Aorta (tissue), 5 donors: Measurements from ENCODE around the gene GARIN5A. TPM values are rescaled to one million over a fixed set of nuclear protein-coding genes. Genes with fewer than 3 reads are reported as not detected.

Source experiments
- ATAC-seq: fragments of 200-7000 bp; cut with Tn5 transposase; one replicate; pipeline ENCODE4 v1.9.1; 2022; ENCODE audit warnings: moderate library complexity; ENCODE audit not compliant: low FRiP score
- DNase-seq, 2 donors: peaks; one replicate each; pipeline ENCODE4 v3.0.0-alpha.2; 2020
- H3K27ac ChIP-seq, 2 donors: one replicate each; pipeline ENCODE4 v1.5.1; 2013; ENCODE audit warnings: low read length in 2 of 2, mild to moderate bottlenecking in 2 of 2, moderate library complexity in 2 of 2, control low read depth in 1 of 2, inconsistent platforms in 1 of 2, low read depth in 1 of 2
- H3K27me3 ChIP-seq, 2 donors: one replicate each; pipeline ENCODE4 v1.6.1; 2013; ENCODE audit warnings: control low read depth in 1 of 2, low read length in 1 of 2, mild to moderate bottlenecking in 1 of 2, moderate library complexity in 1 of 2; ENCODE audit not compliant: insufficient read depth in 2 of 2, control insufficient read depth in 1 of 2
- H3K36me3 ChIP-seq, 2 donors: one replicate each; pipeline ENCODE4 v1.6.1; 2013; ENCODE audit warnings: control low read depth in 1 of 2, low read length in 1 of 2, mild to moderate bottlenecking in 1 of 2; ENCODE audit not compliant: insufficient read depth in 2 of 2, control insufficient read depth in 1 of 2
- H3K4me1 ChIP-seq, 2 donors: one replicate each; pipeline ENCODE4 v1.6.1; 2013; ENCODE audit warnings: low read length in 2 of 2, control low read depth in 1 of 2, mild to moderate bottlenecking in 1 of 2, moderate library complexity in 1 of 2; ENCODE audit not compliant: insufficient read depth in 2 of 2, control insufficient read depth in 1 of 2
- H3K4me3 ChIP-seq, 2 donors: one replicate each; pipeline ENCODE4 v1.5.1; 2013; ENCODE audit warnings: low read length in 2 of 2, control low read depth in 1 of 2, mild to moderate bottlenecking in 1 of 2
- H3K9me3 ChIP-seq: one replicate; pipeline ENCODE4 v1.6.1; 2013; ENCODE audit warnings: mild to moderate bottlenecking, low read length; ENCODE audit not compliant: control insufficient read depth
- WGBS, 2 donors: extraction: QIAGEN DNeasy Blood & Tissue Kit; methylation state at CpG; one replicate each; pipeline ENCODE4 v1.1.7; 2013; 5-methylcytosine and 5-hydroxymethylcytosine counted together
- intact Hi-C, 2 donors: fragments of 100-400 bp; cut with DNase I; formaldehyde crosslinking; loops; one replicate each; pipeline versions ENCODE4 v1.14.2 to v1.15.0; 2022
- polyA plus RNA-seq, 2 donors: library from polyadenylated mRNA; stranded (reverse); fragments of 200-250 nt; gene quantifications; one replicate each; pipeline ENCODE4 v1.2.3, GENCODE V29; 2013
- total RNA-seq, 2 donors: library from RNA; stranded (reverse); fragmentation: NEBNext Ultra II Directional; extraction: Animal tissue kit (Norgen Biotek cat#: 25700); gene quantifications; one replicate each; pipeline ENCODE4 v1.2.1, GENCODE V29; 2021
- donor health status: healthy with polysubstance abuse.
- donor health status: Bipolar disorder and iron deficiency.
- donor health status: DM: no; HTN: no; CAD: no.
- donor health status: DM: no; HTN: no; CAD: no.
- donor health status: DM: yes; HTN: yes; CAD: no.

The GARIN5A gene
- total and polyA plus RNA-seq, 4 donors: not detected

GRCh38 chr19:50515168-50515561 is 38.5 kb upstream of the GARIN5A start:
- DNase-seq (peak in 1 of 2 donors; percentile 72), ATAC-seq (no peak)
- Histone ChIP-seq H3K4me1 (no peaks in the 10 kb centered on the region), H3K27ac (no peak overlapping the region), H3K27me3 (no peaks in the 10 kb centered on the region), H3K9me3 (no peaks in the 10 kb centered on the region), H3K36me3 (no peaks in the 10 kb centered on the region), H3K4me3 (no peak overlapping the region)
- 64 to 68% methylated on average over 10 to 11 of the region's 11 CpGs for WGBS, 2 donors
- intact Hi-C loops: no loop called here

GRCh38 chr19:50514346-50515167 is 37.9 kb upstream of the GARIN5A start:
- H3K36me3 ChIP-seq: no peaks in the 10 kb centered on the region
- H3K4me1 ChIP-seq: no peaks in the 10 kb centered on the region
- H3K4me3 ChIP-seq: no peak overlapping the region
- no peak overlapping the region for H3K27ac ChIP-seq
- no peaks in the 10 kb centered on the region for H3K9me3 ChIP-seq
- intact Hi-C loops: no loop called here
- peak in 1 of 2 donors; percentile 65 for DNase-seq
- 27 to 29% methylated on average over 34 to 38 of the region's 38 CpGs for WGBS, 2 donors
- H3K27me3 ChIP-seq: no peaks in the 10 kb centered on the region
- no peak for ATAC-seq

- intact Hi-C loops: loop anchor here in 1 of 2 donors (2.0 kb wide), 1 partner anchor 37 kb away; the partner anchor contains the start of genes EMC10 and GARIN5A
- Histone ChIP-seq H3K27ac (no peak within 1 kb of the TSS), H3K36me3 (no peaks in the 10 kb centered on the region), H3K4me3 (no peak within 1 kb of the TSS), H3K4me1 (no peaks in the 10 kb centered on the region), H3K9me3 (no peaks in the 10 kb centered on the region), H3K27me3 (no peaks in the 10 kb centered on the region)
- ATAC-seq (no peak), DNase-seq (no peak)
- WGBS, 2 donors: 52% methylated on average over 22 of the region's 22 CpGs
These were observed 37.2 kb upstream of the GARIN5A start, which contains the start of gene ASPDH for GRCh38 chr19:50513746-50514345. Gene ASPDH (minus strand): TSS chr19:50513913. CDS start chr19:50513823, 90 bp downstream.

- DNase-seq: peak in 1 of 2 donors; percentile 30
- H3K27me3 ChIP-seq: no peaks in the 10 kb centered on the region
- H3K4me3 ChIP-seq: no peak overlapping the region
- no peak overlapping the region for H3K27ac ChIP-seq
- ATAC-seq: no peak
- WGBS, 2 donors: 43 to 47% methylated on average over 11 to 12 of the region's 12 CpGs
- H3K36me3 ChIP-seq: no peaks in the 10 kb centered on the region
- intact Hi-C loops: loop anchor here in 1 of 2 donors (2.0 kb wide), 1 partner anchor 36 kb away; the partner anchor contains the start of genes EMC10 and GARIN5A
- H3K9me3 ChIP-seq: no peaks in the 10 kb centered on the region
- no peaks in the 10 kb centered on the region for H3K4me1 ChIP-seq
These were observed 36.5 kb upstream of the GARIN5A start for GRCh38 chr19:50512999-50513745.

GRCh38 chr19:50512112-50512998 is 35.7 kb upstream of the GARIN5A start:
- DNase-seq (peak in 1 of 2 donors; percentile 79), ATAC-seq (no peak)
- H3K27me3 ChIP-seq: no peaks in the 10 kb centered on the region
- H3K9me3 ChIP-seq: no peaks in the 10 kb centered on the region
- H3K36me3 ChIP-seq: no peaks in the 10 kb centered on the region
- intact Hi-C loops: loop anchor here in 1 of 2 donors (2.0 kb wide), 1 partner anchor 36 kb away; the partner anchor contains the start of genes EMC10 and GARIN5A
- WGBS, 2 donors: 92% methylated on average over 31 to 36 of the region's 36 CpGs
- H3K4me1 ChIP-seq: no peaks in the 10 kb centered on the region
- no peak overlapping the region for H3K4me3 ChIP-seq
- H3K27ac ChIP-seq: no peak overlapping the region

GRCh38 chr19:50511069-50511822 is 34.6 kb upstream of the GARIN5A start, which contains the start of gene JOSD2:
Gene JOSD2 (minus strand): TSS chr19:50511191. CDS start chr19:50510431, 760 bp downstream.
- WGBS, 2 donors: 1 to 2% methylated on average over 69 of the region's 69 CpGs
- no peaks in the 10 kb centered on the region for H3K9me3 ChIP-seq
- intact Hi-C loops: no loop called here
- peak within 1 kb of the TSS in 1 of 2 donors; percentile 2 for H3K27ac ChIP-seq
- ATAC-seq (peak; percentile 96), DNase-seq (peak; percentile 99)
- no peaks in the 10 kb centered on the region for H3K36me3 ChIP-seq
- H3K4me1 ChIP-seq: no peaks in the 10 kb centered on the region
- peak within 1 kb of the TSS; percentile 51 to 63 for H3K4me3 ChIP-seq
- no peaks in the 10 kb centered on the region for H3K27me3 ChIP-seq

GRCh38 chr19:50510700-50511068 is 34.0 kb upstream of the GARIN5A start:
- intact Hi-C loops: no loop called here
- WGBS, 2 donors: 1 to 2% methylated on average over 10 of the region's 10 CpGs

More at GRCh38 chr19:50510700-50511068, 34.0 kb upstream of the GARIN5A start:
- DNase-seq (no peak), ATAC-seq (no peak)
- Histone ChIP-seq H3K4me3 (peak overlapping the region; percentile 51 to 63), H3K4me1 (no peaks in the 10 kb centered on the region), H3K9me3 (no peaks in the 10 kb centered on the region), H3K36me3 (no peaks in the 10 kb centered on the region), H3K27ac (no peak overlapping the region), H3K27me3 (no peaks in the 10 kb centered on the region)
